ENCODE results near the gene EPB42.
"Not testable (repeated sequence)": the region's sequence is repeated elsewhere in the genome, so short reads cannot be mapped to it uniquely, and the experiment has no call there.

Gene EPB42

DNA sequence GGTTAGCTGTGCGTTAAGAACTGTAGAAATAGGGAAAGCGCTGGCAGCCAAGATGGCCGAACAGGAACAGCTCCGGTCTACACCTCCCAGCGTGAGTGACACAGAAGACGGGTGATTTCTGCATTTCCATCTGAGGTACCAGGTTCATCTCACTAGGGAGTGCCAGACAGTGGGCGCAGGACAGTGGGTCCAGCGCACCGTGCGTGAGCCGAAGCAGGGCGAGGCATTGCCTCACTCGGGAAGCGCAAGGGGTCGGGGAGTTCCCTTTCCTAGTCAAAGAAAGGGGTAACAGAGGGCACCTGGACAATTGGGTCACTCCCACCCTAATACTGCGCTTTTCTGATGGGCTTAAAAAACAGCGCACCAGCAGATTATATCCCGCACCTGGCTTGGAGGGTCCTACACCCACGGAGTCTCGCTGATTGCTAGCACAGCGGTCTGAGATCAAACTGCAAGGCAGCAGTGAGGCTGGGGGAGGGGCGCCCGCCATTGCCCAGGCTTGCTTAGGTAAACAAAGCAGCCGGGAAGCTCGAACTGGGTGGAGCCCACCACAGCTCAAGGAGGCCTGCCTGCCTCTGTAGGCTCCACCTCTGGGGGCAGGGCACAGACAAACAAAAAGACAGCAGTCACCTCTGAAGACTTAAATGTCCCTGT, 45.0 kb downstream of the EPB42 start:
- not testable (repeated sequence) for H3K9me3 ChIP-seq (ENCODE audit: low read length); H3K4me1 ChIP-seq (ENCODE audit: insufficient read depth, low read length); H3K36me3 ChIP-seq (ENCODE audit: insufficient read depth, low read length); H3K27me3 ChIP-seq (ENCODE audit: control insufficient read depth in 1 of 2, insufficient read depth in 2 of 2, low read length in 2 of 2); H3K27ac ChIP-seq (ENCODE audit: low read depth, low read length); H3K9ac ChIP-seq (ENCODE audit: low read length); H3K4me3 ChIP-seq (ENCODE audit: low read depth in 1 of 2, low read length in 2 of 2)

DNA sequence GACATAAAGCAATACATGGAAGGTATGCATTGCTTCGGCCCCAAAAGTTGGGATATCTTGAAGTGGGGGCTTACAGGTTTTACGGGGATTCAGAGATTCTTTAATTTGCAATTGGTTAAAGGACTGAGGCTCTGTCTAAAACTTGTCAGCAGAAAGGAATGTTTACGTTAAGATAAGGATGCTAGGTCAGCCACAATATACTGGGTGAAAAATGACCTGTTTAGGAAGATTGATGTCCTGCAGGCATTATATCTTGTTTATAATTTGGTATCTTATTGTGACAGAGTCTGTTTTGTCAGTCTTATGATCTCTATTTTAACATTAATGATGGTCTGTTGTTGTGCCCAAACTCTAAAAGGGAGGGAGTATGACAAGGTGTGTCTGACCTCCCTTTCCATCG, 50.9 kb downstream of the EPB42 start:
- Histone ChIP-seq H3K4me3 (ENCODE audit: low read depth in 1 of 2, low read length in 2 of 2) (no peak overlapping the region), H3K9ac (ENCODE audit: low read length) (no peak overlapping the region), H3K27ac (ENCODE audit: low read depth, low read length) (no peak overlapping the region), H3K9me3 (ENCODE audit: low read length) (no peaks in the 10 kb centered on the region), H3K27me3 (ENCODE audit: control insufficient read depth in 1 of 2, insufficient read depth in 2 of 2, low read length in 2 of 2) (no peaks in the 10 kb centered on the region), H3K4me1 (ENCODE audit: insufficient read depth, low read length) (peaks cover 13% of the 10 kb centered on the region), H3K36me3 (ENCODE audit: insufficient read depth, low read length) (peaks cover 3% of the 10 kb centered on the region)

- peaks cover 5% of the 10 kb centered on the region for H3K36me3 ChIP-seq (ENCODE audit: insufficient read depth, low read length)
- peak overlapping the region; percentile 54 for H3K27ac ChIP-seq (ENCODE audit: low read depth, low read length)
- no peaks in the 10 kb centered on the region for H3K9me3 ChIP-seq (ENCODE audit: low read length)
- H3K4me1 ChIP-seq (ENCODE audit: insufficient read depth, low read length) = peaks cover 13% of the 10 kb centered on the region
- H3K4me3 ChIP-seq (ENCODE audit: low read depth in 1 of 2, low read length in 2 of 2) = no peak overlapping the region
- no peaks in the 10 kb centered on the region for H3K27me3 ChIP-seq (ENCODE audit: control insufficient read depth in 1 of 2, insufficient read depth in 2 of 2, low read length in 2 of 2)
- H3K9ac ChIP-seq (ENCODE audit: low read length) = no peak overlapping the region
Measured at GRCh38 chr15:43168192-43169107, 52.4 kb downstream of the EPB42 start.

- not testable (repeated sequence) for H3K4me3 ChIP-seq (ENCODE audit: low read depth in 1 of 2, low read length in 2 of 2); H3K9me3 ChIP-seq (ENCODE audit: low read length); H3K36me3 ChIP-seq (ENCODE audit: insufficient read depth, low read length); H3K27ac ChIP-seq (ENCODE audit: low read depth, low read length); H3K9ac ChIP-seq (ENCODE audit: low read length); H3K27me3 ChIP-seq (ENCODE audit: control insufficient read depth in 1 of 2, insufficient read depth in 2 of 2, low read length in 2 of 2)
- peaks cover 13% of the 10 kb centered on the region for H3K4me1 ChIP-seq (ENCODE audit: insufficient read depth, low read length)
Measured at GRCh38 chr15:43167261-43167660, 53.6 kb downstream of the EPB42 start.

GRCh38 chr15:43165801-43166325, 55.0 kb downstream of the EPB42 start:
- H3K36me3 ChIP-seq (ENCODE audit: insufficient read depth, low read length) = peaks cover 5% of the 10 kb centered on the region
- no peaks in the 10 kb centered on the region for H3K9me3 ChIP-seq (ENCODE audit: low read length)
- H3K4me3 ChIP-seq (ENCODE audit: low read depth in 1 of 2, low read length in 2 of 2) = no peak overlapping the region
- no peaks in the 10 kb centered on the region for H3K27me3 ChIP-seq (ENCODE audit: control insufficient read depth in 1 of 2, insufficient read depth in 2 of 2, low read length in 2 of 2)
- H3K9ac ChIP-seq (ENCODE audit: low read length) = no peak overlapping the region
- H3K4me1 ChIP-seq (ENCODE audit: insufficient read depth, low read length) = peaks cover 13% of the 10 kb centered on the region
- no peak overlapping the region for H3K27ac ChIP-seq (ENCODE audit: low read depth, low read length)

DNA sequence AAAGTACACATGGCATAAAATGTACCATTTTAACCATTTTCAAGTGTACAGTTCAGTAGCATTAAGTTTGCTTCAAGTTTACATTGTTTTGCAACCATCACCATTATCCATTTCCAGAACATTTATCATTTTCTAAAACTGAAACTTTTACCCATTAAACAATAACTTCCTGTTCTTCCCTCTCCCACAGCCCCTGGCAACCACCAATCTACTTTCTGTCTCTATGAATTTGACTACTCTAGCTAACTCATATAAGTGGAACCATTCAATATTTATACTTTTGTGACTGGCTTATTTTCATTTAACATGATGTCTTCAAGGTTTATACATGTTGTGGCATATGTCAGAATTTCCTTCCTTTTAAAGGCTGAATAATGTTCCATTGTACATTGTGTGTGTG, 67.5 kb downstream of the EPB42 start:
- Histone ChIP-seq H3K9me3 (ENCODE audit: low read length) (no peaks in the 10 kb centered on the region), H3K4me3 (ENCODE audit: low read depth in 1 of 2, low read length in 2 of 2) (no peak overlapping the region), H3K27ac (ENCODE audit: low read depth, low read length) (no peak overlapping the region), H3K4me1 (ENCODE audit: insufficient read depth, low read length) (no peaks in the 10 kb centered on the region), H3K27me3 (ENCODE audit: control insufficient read depth in 1 of 2, insufficient read depth in 2 of 2, low read length in 2 of 2) (no peaks in the 10 kb centered on the region), H3K36me3 (ENCODE audit: insufficient read depth, low read length) (peaks cover 56% of the 10 kb centered on the region), H3K9ac (ENCODE audit: low read length) (no peak overlapping the region)

DNA sequence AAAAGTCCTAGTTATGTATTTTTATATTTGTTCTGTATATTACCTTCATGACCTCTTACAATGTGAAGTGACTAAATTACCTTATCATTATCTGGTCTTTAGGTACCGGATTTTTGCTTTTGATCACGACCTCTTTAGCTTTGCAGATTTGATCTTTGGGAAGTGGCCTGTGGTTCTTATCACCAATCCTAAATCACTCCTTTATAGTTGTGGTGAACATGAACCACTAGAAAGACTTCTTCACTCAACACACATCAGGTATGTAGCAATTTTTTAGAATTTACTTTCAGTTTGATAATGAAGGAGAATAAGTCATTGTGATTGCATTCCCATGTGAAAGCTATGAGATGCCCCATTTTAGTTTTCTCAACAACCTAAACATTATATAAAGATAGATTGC, 69.1 kb downstream of the EPB42 start:
- Histone ChIP-seq H3K27me3 (ENCODE audit: control insufficient read depth in 1 of 2, insufficient read depth in 2 of 2, low read length in 2 of 2) (no peaks in the 10 kb centered on the region), H3K27ac (ENCODE audit: low read depth, low read length) (no peak overlapping the region), H3K4me1 (ENCODE audit: insufficient read depth, low read length) (no peaks in the 10 kb centered on the region), H3K9ac (ENCODE audit: low read length) (no peak overlapping the region), H3K36me3 (ENCODE audit: insufficient read depth, low read length) (peaks cover 55% of the 10 kb centered on the region), H3K4me3 (ENCODE audit: low read depth in 1 of 2, low read length in 2 of 2) (no peak overlapping the region), H3K9me3 (ENCODE audit: low read length) (no peaks in the 10 kb centered on the region)

DNA sequence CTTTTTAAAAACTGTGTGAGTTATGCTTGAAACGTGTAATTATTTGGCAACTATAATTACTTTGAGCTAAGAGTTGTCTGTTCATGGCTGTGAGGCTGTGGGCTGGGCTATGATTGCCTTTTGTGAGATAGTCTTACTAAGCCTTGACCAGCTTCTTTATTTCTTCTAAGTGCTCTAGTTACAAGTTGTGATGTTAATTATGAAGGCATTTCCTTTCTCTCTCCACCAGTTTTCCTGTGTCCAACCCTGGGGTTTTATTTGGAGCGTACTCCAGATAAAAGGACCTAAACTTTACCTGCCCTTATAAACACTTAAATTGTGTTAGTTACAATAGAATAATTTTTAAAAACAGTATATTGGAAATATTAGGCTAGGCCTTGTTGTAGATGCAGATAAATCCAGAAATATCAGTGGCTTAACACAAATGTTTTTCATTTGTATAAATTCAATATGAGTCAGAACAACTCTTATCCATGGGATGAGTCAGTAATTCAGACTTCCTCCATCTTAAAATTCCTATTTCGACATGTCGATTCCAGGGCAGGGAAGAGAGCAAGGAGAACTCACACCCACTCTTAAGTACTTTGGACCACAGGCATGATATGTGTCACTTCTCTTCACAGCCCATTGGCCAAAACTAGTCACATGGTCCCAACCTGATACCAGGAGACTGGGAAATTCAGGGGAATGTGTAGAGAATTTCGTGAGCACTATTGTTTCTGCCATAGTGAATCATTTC, 70.5 kb downstream of the EPB42 start:
- no peaks in the 10 kb centered on the region for H3K27me3 ChIP-seq (ENCODE audit: control insufficient read depth in 1 of 2, insufficient read depth in 2 of 2, low read length in 2 of 2)
- no peak overlapping the region for H3K27ac ChIP-seq (ENCODE audit: low read depth, low read length)
- H3K9ac ChIP-seq (ENCODE audit: low read length) = no peak overlapping the region
- H3K4me1 ChIP-seq (ENCODE audit: insufficient read depth, low read length) = no peaks in the 10 kb centered on the region
- H3K9me3 ChIP-seq (ENCODE audit: low read length) = no peaks in the 10 kb centered on the region
- peaks cover 51% of the 10 kb centered on the region for H3K36me3 ChIP-seq (ENCODE audit: insufficient read depth, low read length)
- no peak overlapping the region for H3K4me3 ChIP-seq (ENCODE audit: low read depth in 1 of 2, low read length in 2 of 2)

All from muscle layer of colon (tissue), 2 donors.